Measurements from ENCODE around the gene SLC35A5.

DNA sequence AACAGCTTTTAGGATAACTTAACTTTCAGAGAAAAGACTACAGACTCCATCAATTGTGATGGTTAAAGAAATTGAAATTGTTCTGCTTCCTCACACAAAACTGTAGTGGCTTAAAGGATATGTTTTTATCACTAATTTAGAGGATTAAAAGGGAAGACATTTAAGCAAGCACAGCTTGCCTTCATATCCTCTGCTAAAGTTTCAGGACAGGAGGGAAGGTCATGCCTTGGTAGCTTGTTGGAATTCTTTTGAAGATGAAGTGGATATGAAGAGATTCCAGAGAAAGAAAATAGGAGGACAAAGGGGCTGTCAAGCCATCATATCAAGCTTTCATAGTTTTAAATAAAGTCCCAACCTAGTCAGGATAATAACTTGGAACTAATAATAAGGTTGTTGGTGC is 46.0 kb downstream of the SLC35A5 start:
- TF ChIP-seq GATA2 (IDR thresholded peaks at IDR 0.05; ENCODE audit: low read depth, low read length) (no peak), GATA3 (IDR thresholded peaks at IDR 0.05; ENCODE audit: low read depth, low read length) (no peak)

All from SH-SY5Y (cell line).